Purkinje cell (primary cell): ENCODE measurements around the gene GSTM4. TPM values are rescaled to one million over a fixed set of nuclear protein-coding genes. Genes with fewer than 3 reads are reported as not detected.

ENCODE experiments used
- polyA plus RNA-seq: library from polyadenylated mRNA; unstranded; fragments of >200 nt; fragmentation: Nextera tagmentation; gene quantifications from 2 replicates; pipeline ENCODE4 v1.2.1, GENCODE V29; 2014

The GSTM4 gene
- 30.7 and 36.0 TPM in 2 replicates for polyA plus RNA-seq

GRCh38 chr1:109655615-109656519 is at the start of gene GSTM4:
Gene GSTM4, plus strand, starts transcription at chr1:109656099. Its CDS starts 291 bp downstream, at chr1:109656390.

GRCh38 chr1:109619576-109620400 is 36.1 kb upstream of the GSTM4 start, which contains the start of the genes AMPD2 and GNAT2:
Gene AMPD2, plus strand, starts transcription at chr1:109619837. Its CDS starts 1,339 bp downstream, at chr1:109621176.
Gene GNAT2, minus strand, starts transcription at chr1:109619616. Its CDS starts 6,746 bp downstream, at chr1:109612870.

GRCh38 chr1:109667452-109668122 is 11.7 kb downstream of the GSTM4 start, which contains the start of gene GSTM2:
Gene GSTM2, plus strand, starts transcription at chr1:109668057. Its CDS starts 59 bp downstream, at chr1:109668116.

GRCh38 chr1:109687641-109688499 is 32.0 kb downstream of the GSTM4 start, which contains the start of gene GSTM1:
Gene GSTM1, plus strand, starts transcription at chr1:109687817. Its CDS starts 57 bp downstream, at chr1:109687874.

Other genes starting within 250 kb of the GSTM4 start
- gene PSMA5, start 229.7 kb upstream of the GSTM4 start, polyA plus RNA-seq, result 103 and 114 TPM in 2 replicates
- not detected in 2 replicates for gene SYPL2, start 189.6 kb upstream of the GSTM4 start, polyA plus RNA-seq
- gene ATXN7L2, start 172.2 kb upstream of the GSTM4 start, polyA plus RNA-seq, result 1.8 TPM in 1 of 2 replicates, not detected in the other
- gene CYB561D1, start 162.0 kb upstream of the GSTM4 start, polyA plus RNA-seq, result 1.6 and 4.2 TPM in 2 replicates
- gene AMIGO1, start 146.4 kb upstream of the GSTM4 start, polyA plus RNA-seq, result 36.7 and 50.3 TPM in 2 replicates
- 14.8 and 15.2 TPM in 2 replicates for gene GPR61, start 116.2 kb upstream of the GSTM4 start, polyA plus RNA-seq
- 2.2 and 3.8 TPM in 2 replicates for gene GNAI3, start 107.5 kb upstream of the GSTM4 start, polyA plus RNA-seq
- not detected in 2 replicates for gene GNAT2, start 36.5 kb upstream of the GSTM4 start, polyA plus RNA-seq
- gene AMPD2, start 36.3 kb upstream of the GSTM4 start, polyA plus RNA-seq, result 22.1 and 37.9 TPM in 2 replicates
- 87.9 and 100 TPM in 2 replicates for gene GSTM2, start 12.0 kb downstream of the GSTM4 start, polyA plus RNA-seq
- 17.9 and 26.0 TPM in 2 replicates for gene GSTM1, start 31.7 kb downstream of the GSTM4 start, polyA plus RNA-seq
- 13.3 and 30.1 TPM in 2 replicates for gene GSTM5, start 56.2 kb downstream of the GSTM4 start, polyA plus RNA-seq
- gene GSTM3, start 84.9 kb downstream of the GSTM4 start, polyA plus RNA-seq, result 357 and 497 TPM in 2 replicates
- not detected in 2 replicates for gene EPS8L3, start 107.8 kb downstream of the GSTM4 start, polyA plus RNA-seq